ENCODE data around the gene JMJD4. TPM values are rescaled to one million over a fixed set of nuclear protein-coding genes. Genes with fewer than 3 reads are reported as not detected.

JMJD4 gene
- total RNA-seq, 1 donor, result 26.8 TPM

- no peak overlapping the region for H3K4me3 ChIP-seq (ENCODE audit: low read depth, low read length)
- TF ChIP-seq CTCF (IDR thresholded peaks at IDR 0.05; ENCODE audit: insufficient read depth, low read length), result no peak
- no peak for DNase-seq (ENCODE audit: low read depth)
These were observed 2.4 kb downstream of the JMJD4 start for GRCh38 chr1:227732586-227733308.

GRCh38 chr1:227731696-227732585 lies 3.2 kb downstream of the JMJD4 start:
- H3K4me3 ChIP-seq (ENCODE audit: low read depth, low read length), result no peak overlapping the region
- no peak for DNase-seq (ENCODE audit: low read depth)
- no peak for TF ChIP-seq CTCF (IDR thresholded peaks at IDR 0.05; ENCODE audit: insufficient read depth, low read length)

- no peak for TF ChIP-seq CTCF (IDR thresholded peaks at IDR 0.05; ENCODE audit: insufficient read depth, low read length)
- DNase-seq (ENCODE audit: low read depth), result no peak
- H3K4me3 ChIP-seq (ENCODE audit: low read depth, low read length), result no peak overlapping the region
These were observed 3.8 kb downstream of the JMJD4 start for GRCh38 chr1:227731241-227731677.

GRCh38 chr1:227730630-227731151 lies 4.4 kb downstream of the JMJD4 start:
- DNase-seq (ENCODE audit: low read depth), result no peak
- H3K4me3 ChIP-seq (ENCODE audit: low read depth, low read length), result no peak overlapping the region
- no peak for TF ChIP-seq CTCF (IDR thresholded peaks at IDR 0.05; ENCODE audit: insufficient read depth, low read length)

- DNase-seq (ENCODE audit: low read depth), result peak; percentile 70
- H3K4me3 ChIP-seq (ENCODE audit: low read depth, low read length), result no peak overlapping the region
These were observed 5.0 kb downstream of the JMJD4 start for GRCh38 chr1:227729881-227730629.

More at GRCh38 chr1:227729881-227730629, 5.0 kb downstream of the JMJD4 start:
- TF ChIP-seq CTCF (IDR thresholded peaks at IDR 0.05; ENCODE audit: insufficient read depth, low read length), result peak; percentile 90

Measured in fibroblast of the aortic adventitia (primary cell).